HEK293 (cell line): ENCODE measurements around the gene ZCCHC14.

Source experiments
- ELK4 ChIP-seq: IDR thresholded peaks from 2 replicates; pipeline ENCODE4 v1.6.1; 2011; ENCODE audit warnings: mild to moderate bottlenecking, low read depth, low read length, borderline replicate concordance
- GFI1B ChIP-seq: fragments of 450-650 bp; formaldehyde crosslinking; IDR thresholded peaks from 2 replicates; pipeline ENCODE4 v1.5.1; 2016; ENCODE audit warnings: missing biosample characterization, missing genetic modification characterization
- GLIS1 ChIP-seq: fragments of 450-650 bp; formaldehyde crosslinking; IDR thresholded peaks from 2 replicates; pipeline ENCODE4 v1.5.1; 2016; ENCODE audit warnings: missing biosample characterization, missing genetic modification characterization
- IKZF3 ChIP-seq: fragments of 450-650 bp; IDR thresholded peaks from 2 replicates; pipeline ENCODE4 v1.5.0; 2018; ENCODE audit warnings: missing biosample characterization, mild to moderate bottlenecking, missing genetic modification characterization, moderate library complexity
- KLF7 ChIP-seq: fragments of 450-650 bp; formaldehyde crosslinking; IDR thresholded peaks from 2 replicates; pipeline ENCODE4 v1.5.1; 2016; ENCODE audit warnings: missing biosample characterization, missing genetic modification characterization, borderline replicate concordance
- MZF1 ChIP-seq: fragments of 450-650 bp; formaldehyde crosslinking; IDR thresholded peaks from 2 replicates; pipeline ENCODE4 v1.5.1; 2017; ENCODE audit warnings: missing biosample characterization, missing genetic modification characterization, borderline replicate concordance
- SALL2 ChIP-seq: fragments of 450-650 bp; formaldehyde crosslinking; IDR thresholded peaks from 2 replicates; pipeline ENCODE4 v1.5.0; 2017; ENCODE audit warnings: missing biosample characterization, mild to moderate bottlenecking, missing genetic modification characterization, borderline replicate concordance
- SCRT1 ChIP-seq: fragments of 450-650 bp; formaldehyde crosslinking; IDR thresholded peaks from 2 replicates; pipeline ENCODE4 v1.5.1; 2016; ENCODE audit warnings: missing biosample characterization, missing genetic modification characterization, borderline replicate concordance
- SP7 ChIP-seq: fragments of 450-650 bp; formaldehyde crosslinking; IDR thresholded peaks from 2 replicates; pipeline ENCODE4 v1.5.1; 2016; ENCODE audit warnings: missing biosample characterization, missing genetic modification characterization
- WT1 ChIP-seq: fragments of 450-650 bp; formaldehyde crosslinking; IDR thresholded peaks from 2 replicates; pipeline ENCODE4 v1.5.1; 2016; ENCODE audit warnings: missing biosample characterization, missing genetic modification characterization
- ZBTB6 ChIP-seq: fragments of 450-650 bp; formaldehyde crosslinking; IDR thresholded peaks from 2 replicates; pipeline ENCODE4 v1.5.1; 2017; ENCODE audit warnings: missing biosample characterization, missing genetic modification characterization
- ZBTB7A ChIP-seq: fragments of 450-650 bp; formaldehyde crosslinking; IDR thresholded peaks from 2 replicates; pipeline ENCODE4 v1.5.1; 2016; ENCODE audit warnings: low read depth, missing biosample characterization, missing genetic modification characterization
- ZNF10 ChIP-seq: fragments of 450-650 bp; formaldehyde crosslinking; IDR thresholded peaks from 2 replicates; pipeline ENCODE4 v1.5.1; 2017; ENCODE audit warnings: missing biosample characterization, missing genetic modification characterization
- ZNF132 ChIP-seq: fragments of 450-650 bp; formaldehyde crosslinking; IDR thresholded peaks from 2 replicates; pipeline ENCODE4 v1.5.1; 2017; ENCODE audit warnings: missing biosample characterization, missing genetic modification characterization, borderline replicate concordance
- ZNF202 ChIP-seq: fragments of 450-650 bp; formaldehyde crosslinking; IDR thresholded peaks from 2 replicates; pipeline ENCODE4 v1.5.1; 2016; ENCODE audit warnings: missing biosample characterization, missing genetic modification characterization, borderline replicate concordance
- ZNF266 ChIP-seq: fragments of 450-650 bp; formaldehyde crosslinking; IDR thresholded peaks from 2 replicates; pipeline ENCODE4 v1.5.1; 2016; ENCODE audit warnings: missing biosample characterization, missing genetic modification characterization, low read depth
- ZNF302 ChIP-seq: fragments of 450-650 bp; formaldehyde crosslinking; IDR thresholded peaks from 2 replicates; pipeline ENCODE4 v1.5.1; 2016; ENCODE audit warnings: missing biosample characterization, missing genetic modification characterization, low read depth
- ZNF391 ChIP-seq: fragments of 450-650 bp; formaldehyde crosslinking; IDR thresholded peaks from 2 replicates; pipeline ENCODE4 v1.5.1; 2016; ENCODE audit warnings: low read depth, missing biosample characterization, missing genetic modification characterization, borderline replicate concordance
- ZNF404 ChIP-seq: fragments of 450-650 bp; formaldehyde crosslinking; IDR thresholded peaks from 2 replicates; pipeline ENCODE4 v1.5.1; 2017; ENCODE audit warnings: missing biosample characterization, missing genetic modification characterization
- ZNF416 ChIP-seq: fragments of 450-650 bp; formaldehyde crosslinking; IDR thresholded peaks from 2 replicates; pipeline ENCODE4 v1.5.1; 2016; ENCODE audit warnings: missing biosample characterization, missing genetic modification characterization
- ZNF518A ChIP-seq: fragments of 450-650 bp; formaldehyde crosslinking; conservative IDR thresholded peaks from 2 replicates; pipeline ENCODE4 v1.5.1; 2016; ENCODE audit warnings: low read depth, missing biosample characterization, missing genetic modification characterization
- ZNF544 ChIP-seq: fragments of 450-650 bp; formaldehyde crosslinking; IDR thresholded peaks from 2 replicates; pipeline ENCODE4 v1.5.0; 2017; ENCODE audit warnings: missing biosample characterization, missing genetic modification characterization
- ZNF560 ChIP-seq: fragments of 450-650 bp; formaldehyde crosslinking; IDR thresholded peaks from 2 replicates; pipeline ENCODE4 v1.5.1; 2017; ENCODE audit warnings: missing biosample characterization, missing genetic modification characterization, borderline replicate concordance
- ZNF610 ChIP-seq: fragments of 450-650 bp; formaldehyde crosslinking; IDR thresholded peaks from 2 replicates; pipeline ENCODE4 v1.5.1; 2016; ENCODE audit warnings: missing biosample characterization, missing genetic modification characterization, borderline replicate concordance
- ZNF701 ChIP-seq: fragments of 450-650 bp; formaldehyde crosslinking; IDR thresholded peaks from 2 replicates; pipeline ENCODE4 v1.5.1; 2016; ENCODE audit warnings: missing biosample characterization, missing genetic modification characterization
- ZNF776 ChIP-seq: fragments of 450-650 bp; formaldehyde crosslinking; IDR thresholded peaks from 2 replicates; pipeline ENCODE4 v1.5.0; 2017; ENCODE audit warnings: missing biosample characterization, missing genetic modification characterization, borderline replicate concordance
- ZSCAN30 ChIP-seq: fragments of 450-650 bp; IDR thresholded peaks from 2 replicates; pipeline ENCODE4 v1.5.1; 2018; ENCODE audit warnings: missing biosample characterization, mild to moderate bottlenecking, missing genetic modification characterization, moderate library complexity
- ZSCAN5A ChIP-seq: fragments of 450-650 bp; formaldehyde crosslinking; IDR thresholded peaks from 2 replicates; pipeline ENCODE4 v1.5.1; 2016; ENCODE audit warnings: missing biosample characterization, missing genetic modification characterization
- TF ChIP-seq, protein P1 (sequence below): fragments of 450-650 bp; IDR thresholded peaks from 2 replicates; pipeline ENCODE4 v1.5.1; 2018; ENCODE audit warnings: missing biosample characterization, missing genetic modification characterization
- TF ChIP-seq, protein P2 (sequence below): fragments of 450-650 bp; formaldehyde crosslinking; IDR thresholded peaks from 2 replicates; pipeline ENCODE4 v1.5.1; 2016; ENCODE audit warnings: missing biosample characterization, missing genetic modification characterization

The ZCCHC14 gene

GRCh38 chr16:87541872-87542234 is 49.0 kb upstream of the ZCCHC14 start (continued):
- TF ChIP-seq, protein P1, sequence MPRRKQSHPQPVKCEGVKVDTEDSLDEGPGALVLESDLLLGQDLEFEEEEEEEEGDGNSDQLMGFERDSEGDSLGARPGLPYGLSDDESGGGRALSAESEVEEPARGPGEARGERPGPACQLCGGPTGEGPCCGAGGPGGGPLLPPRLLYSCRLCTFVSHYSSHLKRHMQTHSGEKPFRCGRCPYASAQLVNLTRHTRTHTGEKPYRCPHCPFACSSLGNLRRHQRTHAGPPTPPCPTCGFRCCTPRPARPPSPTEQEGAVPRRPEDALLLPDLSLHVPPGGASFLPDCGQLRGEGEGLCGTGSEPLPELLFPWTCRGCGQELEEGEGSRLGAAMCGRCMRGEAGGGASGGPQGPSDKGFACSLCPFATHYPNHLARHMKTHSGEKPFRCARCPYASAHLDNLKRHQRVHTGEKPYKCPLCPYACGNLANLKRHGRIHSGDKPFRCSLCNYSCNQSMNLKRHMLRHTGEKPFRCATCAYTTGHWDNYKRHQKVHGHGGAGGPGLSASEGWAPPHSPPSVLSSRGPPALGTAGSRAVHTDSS (tag by site-specific recombination), result no peak
- no peak for TF ChIP-seq ZNF302 (tag by site-specific recombination)
- no peak for TF ChIP-seq ZNF404 (tag by site-specific recombination)
- no peak for TF ChIP-seq ZNF391 (tag by site-specific recombination)
- TF ChIP-seq ZNF518A (tag by site-specific recombination), result no peak
- no peak for TF ChIP-seq ZNF132 (tag by site-specific recombination)
- TF ChIP-seq ZNF266 (tag by site-specific recombination), result no peak
- no peak for TF ChIP-seq SP7 (tag by site-specific recombination)
- TF ChIP-seq ZNF776 (tag by site-specific recombination), result no peak
- no peak for TF ChIP-seq SCRT1 (tag by site-specific recombination)
- no peak for TF ChIP-seq ZBTB6 (tag by site-specific recombination)
- no peak for TF ChIP-seq ZNF701
- no peak for TF ChIP-seq MZF1 (tag by site-specific recombination)
- no peak for TF ChIP-seq ELK4
- no peak for TF ChIP-seq GFI1B (tag by site-specific recombination)
- no peak for TF ChIP-seq ZNF10 (tag by site-specific recombination)
- no peak for TF ChIP-seq SALL2 (tag by site-specific recombination)
- no peak for TF ChIP-seq ZNF202 (tag by site-specific recombination)
- TF ChIP-seq, protein P2, sequence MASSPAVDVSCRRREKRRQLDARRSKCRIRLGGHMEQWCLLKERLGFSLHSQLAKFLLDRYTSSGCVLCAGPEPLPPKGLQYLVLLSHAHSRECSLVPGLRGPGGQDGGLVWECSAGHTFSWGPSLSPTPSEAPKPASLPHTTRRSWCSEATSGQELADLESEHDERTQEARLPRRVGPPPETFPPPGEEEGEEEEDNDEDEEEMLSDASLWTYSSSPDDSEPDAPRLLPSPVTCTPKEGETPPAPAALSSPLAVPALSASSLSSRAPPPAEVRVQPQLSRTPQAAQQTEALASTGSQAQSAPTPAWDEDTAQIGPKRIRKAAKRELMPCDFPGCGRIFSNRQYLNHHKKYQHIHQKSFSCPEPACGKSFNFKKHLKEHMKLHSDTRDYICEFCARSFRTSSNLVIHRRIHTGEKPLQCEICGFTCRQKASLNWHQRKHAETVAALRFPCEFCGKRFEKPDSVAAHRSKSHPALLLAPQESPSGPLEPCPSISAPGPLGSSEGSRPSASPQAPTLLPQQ (tag by site-specific recombination), result no peak
- TF ChIP-seq ZNF560 (tag by site-specific recombination), result no peak
- no peak for TF ChIP-seq ZSCAN5A
- no peak for TF ChIP-seq ZNF416
- 0 out of 2 replicates have a peak, but pooled peaks have one; percentile 35 for TF ChIP-seq IKZF3 (tag by site-specific recombination)
- TF ChIP-seq ZBTB7A (tag by site-specific recombination), result no peak
- no peak for TF ChIP-seq ZNF544
- no peak for TF ChIP-seq ZSCAN30 (tag by site-specific recombination)
- peak; percentile 65; the same call in 1 of the 2 replicates for TF ChIP-seq GLIS1
- peak; percentile 77 for TF ChIP-seq WT1 (tag by site-specific recombination)
- no peak for TF ChIP-seq ZNF610 (tag by site-specific recombination)
- TF ChIP-seq KLF7 (tag by site-specific recombination), result no peak
